HG03103 (cell line): ENCODE results near the gene PPP1CC.

Experiments used
- ATAC-seq: cut with Tn5 transposase; IDR thresholded peaks from one replicate; pipeline ENCODE4 v1.9.1; 2021; ENCODE audit warnings: low read depth; ENCODE audit not compliant: unreplicated experiment

The PPP1CC gene

GRCh38 chr12:110689281-110690126 is 53.2 kb downstream of the PPP1CC start:
- no peak for ATAC-seq

GRCh38 chr12:110688446-110689280 is 54.0 kb downstream of the PPP1CC start, which contains the start of gene HVCN1:
HVCN1 (minus strand) TSS chr12:110689115; CDS start chr12:110683245, 5,870 bp downstream.
- no peak for ATAC-seq

- no peak for ATAC-seq
These were observed 55.1 kb downstream of the PPP1CC start for GRCh38 chr12:110687396-110688169.

GRCh38 chr12:110686294-110686903 is 56.3 kb downstream of the PPP1CC start:
- no peak for ATAC-seq

GRCh38 chr12:110684312-110684836 is 58.3 kb downstream of the PPP1CC start:
- ATAC-seq, result no peak

GRCh38 chr12:110683888-110684287 is 58.8 kb downstream of the PPP1CC start:
- no peak for ATAC-seq

GRCh38 chr12:110680032-110680431 is 62.7 kb downstream of the PPP1CC start:
- no peak for ATAC-seq

GRCh38 chr12:110679201-110679600 is 63.5 kb downstream of the PPP1CC start:
- ATAC-seq, result no peak

DNA sequence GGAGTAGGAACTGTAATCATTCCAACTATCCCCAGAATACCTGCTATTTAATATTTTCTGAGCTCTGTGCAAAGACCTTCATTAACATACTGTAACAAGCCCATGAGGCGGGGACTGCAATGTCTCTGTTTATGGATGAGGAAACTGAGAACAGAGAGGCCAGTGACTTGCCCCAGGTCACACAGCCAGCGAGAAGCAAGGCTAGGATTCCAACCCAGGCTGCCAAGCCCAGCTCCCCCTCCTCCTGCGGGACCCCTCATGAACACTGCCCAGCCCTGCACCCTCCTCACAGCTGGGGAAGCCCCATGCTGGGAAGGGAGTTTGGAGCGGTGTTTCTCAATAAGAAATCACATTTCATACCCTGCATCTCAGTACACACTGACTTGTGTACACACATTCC is 64.7 kb downstream of the PPP1CC start:
- no peak for ATAC-seq

GRCh38 chr12:110677206-110677911 is 65.3 kb downstream of the PPP1CC start:
- ATAC-seq, result peak; percentile 72

DNA sequence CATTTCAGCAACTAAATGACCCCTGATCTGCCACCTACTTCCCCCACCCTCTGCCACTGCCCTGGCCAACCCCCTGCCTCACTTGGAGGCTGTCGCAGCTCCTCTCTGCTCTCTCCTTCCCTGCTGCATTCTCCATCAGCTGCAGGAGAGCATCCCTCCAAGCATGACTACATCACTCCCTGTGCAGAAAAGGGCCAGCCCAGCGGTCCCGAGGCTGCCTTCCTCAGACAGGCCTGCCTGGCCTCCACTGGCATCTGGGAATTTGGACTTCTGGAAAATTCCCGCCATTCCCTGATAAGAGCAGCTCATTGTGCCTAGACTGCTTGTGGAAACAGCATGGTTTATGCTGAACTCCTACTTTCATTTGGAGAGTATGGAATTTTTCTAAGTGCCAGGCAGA is 66.5 kb downstream of the PPP1CC start:
- ATAC-seq, result no peak

DNA sequence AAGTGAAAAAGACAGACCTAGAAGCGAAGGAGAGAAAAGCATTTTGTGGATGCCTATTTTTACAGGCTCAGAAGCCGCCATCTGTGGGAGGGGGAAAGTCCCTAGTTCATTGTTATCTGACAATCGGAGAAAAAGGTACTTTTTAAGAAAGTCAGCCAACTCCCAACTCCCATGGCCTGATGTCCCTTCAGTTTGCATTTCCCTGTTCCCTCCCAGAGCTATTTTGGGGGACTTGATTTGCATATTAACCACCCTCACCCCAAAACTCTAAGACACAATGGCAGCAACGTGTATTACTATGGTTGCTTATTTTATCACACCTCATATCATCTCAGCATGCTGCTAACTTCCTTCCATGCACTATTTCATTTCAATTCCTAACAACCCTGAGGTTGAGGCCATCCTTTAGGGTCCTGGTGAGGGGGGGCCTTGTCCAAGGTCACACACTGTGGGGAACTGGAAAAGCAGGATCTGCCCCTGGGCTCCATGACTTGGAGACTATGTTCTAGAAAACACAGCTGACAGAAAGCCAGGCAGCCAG is 72.5 kb downstream of the PPP1CC start:
- peak; percentile 60 for ATAC-seq
